Fibroblast of skin of left quadriceps (primary cell): Measurements from ENCODE around the gene TSPAN7.

Experiments used
- DNase-seq, 2 experiments: peaks; one replicate each; pipeline ENCODE4 v3.0.0-alpha.2; 2013; ENCODE audit warnings: low read depth in 2 of 2

The TSPAN7 gene

DNA sequence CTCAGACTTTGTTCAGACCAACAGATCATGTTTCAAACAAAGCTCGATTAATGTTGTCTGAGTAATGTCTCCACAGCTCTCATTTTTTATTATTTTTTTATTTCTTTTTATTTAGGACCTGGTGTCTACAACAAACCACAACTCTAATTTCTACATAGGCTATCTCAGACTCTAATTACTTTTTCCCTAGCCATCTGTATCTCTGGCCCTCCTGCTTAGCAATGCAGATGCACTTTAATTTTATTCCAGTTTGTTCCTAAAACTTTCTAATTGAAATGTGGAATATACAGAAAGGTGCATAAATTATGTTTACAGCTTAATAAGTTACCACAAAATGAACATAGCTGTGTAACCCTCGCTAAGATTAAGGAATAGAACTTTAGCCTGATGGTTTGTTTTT lies 120.8 kb downstream of the TSPAN7 start:
- no peak for DNase-seq

DNA sequence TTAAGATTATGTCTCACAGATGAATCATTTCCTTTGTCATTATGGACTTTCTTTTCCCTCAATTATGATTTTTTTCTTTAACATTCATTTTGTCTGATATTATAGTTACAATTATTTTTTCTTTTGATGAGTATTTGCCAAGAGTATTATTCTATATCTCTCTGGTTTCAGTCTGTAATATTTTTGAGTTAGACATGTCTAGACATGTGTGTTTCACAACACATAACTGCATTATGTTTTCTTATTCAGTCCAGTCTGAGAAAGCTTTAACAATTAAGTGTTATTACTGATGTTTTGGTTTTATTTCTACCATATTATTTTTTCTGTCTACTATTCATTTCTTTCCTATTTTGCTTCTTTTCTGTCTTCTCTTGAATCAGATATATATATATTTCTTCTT lies 131.6 kb downstream of the TSPAN7 start:
- no peak for DNase-seq

DNA sequence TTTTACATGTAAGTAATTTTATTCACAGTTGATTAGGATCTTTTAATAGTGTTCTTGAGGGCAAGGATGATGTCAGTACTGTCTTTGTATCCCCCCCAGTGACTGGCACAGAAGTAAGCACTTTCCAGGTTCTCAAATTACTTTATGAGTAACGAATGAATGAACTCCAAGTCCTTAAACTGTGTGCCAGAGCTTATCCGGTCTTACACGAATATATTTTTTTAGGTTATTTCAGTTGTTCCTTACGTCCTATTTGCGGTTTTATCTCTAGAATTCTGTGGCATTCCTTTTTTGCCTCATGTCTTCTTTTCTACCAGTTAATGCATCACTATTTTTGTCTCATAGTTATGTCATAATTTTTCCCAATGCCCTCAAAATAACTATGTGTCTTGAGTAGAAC lies 133.1 kb downstream of the TSPAN7 start:
- no peak for DNase-seq

DNA sequence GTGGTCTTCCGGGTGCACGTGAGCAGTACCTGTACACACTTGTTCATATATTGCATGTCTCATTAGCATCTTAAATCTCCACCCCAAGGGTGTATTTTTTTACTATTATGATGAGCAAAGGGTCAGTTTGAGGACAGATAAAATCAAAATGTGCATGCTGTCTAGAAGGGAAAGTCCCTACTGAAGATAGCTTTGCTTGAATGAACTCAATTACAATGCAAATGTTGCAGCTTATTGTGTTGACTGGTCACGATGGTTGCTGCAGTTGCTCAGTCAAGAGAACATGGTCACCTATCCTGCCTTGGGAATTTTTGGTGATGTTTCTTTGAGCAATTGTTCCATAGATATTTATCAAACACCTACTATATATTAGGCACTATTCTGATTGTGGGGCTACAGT lies 136.1 kb downstream of the TSPAN7 start:
- no peak for DNase-seq

DNA sequence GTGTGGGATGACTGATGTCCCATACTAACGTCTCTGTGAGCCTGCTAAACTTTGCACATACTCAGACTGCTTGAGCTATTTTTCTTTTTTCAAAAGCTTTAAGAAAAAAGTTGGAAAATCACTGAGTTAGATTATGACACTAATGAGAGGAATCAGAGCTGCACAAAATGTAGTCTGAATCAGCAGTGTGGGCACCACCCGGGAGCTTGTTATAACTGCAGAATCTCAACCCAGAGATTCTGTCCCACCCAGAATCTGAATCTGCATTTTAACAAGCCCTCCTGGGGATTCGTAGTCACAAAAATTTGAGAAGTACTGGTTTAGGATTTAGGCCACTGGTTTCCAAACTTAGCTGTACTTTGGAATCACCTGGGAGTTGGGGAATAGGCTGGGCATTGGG lies 137.8 kb downstream of the TSPAN7 start:
- no peak for DNase-seq

DNA sequence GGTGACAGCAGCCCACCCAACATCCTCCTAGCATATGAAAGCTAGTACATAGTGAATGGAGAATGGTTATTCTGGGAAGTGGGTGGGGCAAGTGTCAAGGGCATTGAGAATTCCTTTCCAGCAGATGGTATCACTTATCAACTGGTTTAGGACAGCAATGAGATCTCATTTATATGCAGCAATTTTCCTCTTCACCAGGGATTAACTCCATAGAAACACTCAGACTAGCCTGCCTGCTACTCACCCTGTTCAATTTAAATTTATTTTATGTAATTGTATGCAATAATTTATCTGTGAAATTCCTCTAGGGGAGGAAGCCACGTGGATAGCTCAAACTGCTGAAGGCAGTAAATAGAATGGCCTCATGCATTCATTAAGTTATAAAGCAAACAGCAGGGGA lies 138.4 kb downstream of the TSPAN7 start:
- DNase-seq = no peak

DNA sequence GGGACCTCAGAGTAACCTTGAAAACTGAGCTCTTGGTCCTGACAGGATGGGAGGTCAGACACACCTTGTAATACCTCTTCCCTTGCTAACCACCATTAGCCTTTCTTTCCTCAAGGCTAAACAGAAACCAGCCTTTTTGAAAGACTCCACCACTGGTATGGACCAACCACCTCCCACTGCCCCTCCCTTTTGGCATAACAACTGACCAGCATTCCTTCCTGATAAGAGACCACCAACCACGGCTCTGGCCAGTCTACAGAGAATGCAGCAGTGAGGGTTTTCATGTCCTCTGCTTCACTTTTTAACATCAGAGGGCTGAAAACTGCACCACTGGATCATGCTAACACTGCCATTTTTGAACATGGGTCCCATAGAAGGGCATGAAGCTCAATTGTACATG lies 139.7 kb downstream of the TSPAN7 start:
- no peak for DNase-seq

DNA sequence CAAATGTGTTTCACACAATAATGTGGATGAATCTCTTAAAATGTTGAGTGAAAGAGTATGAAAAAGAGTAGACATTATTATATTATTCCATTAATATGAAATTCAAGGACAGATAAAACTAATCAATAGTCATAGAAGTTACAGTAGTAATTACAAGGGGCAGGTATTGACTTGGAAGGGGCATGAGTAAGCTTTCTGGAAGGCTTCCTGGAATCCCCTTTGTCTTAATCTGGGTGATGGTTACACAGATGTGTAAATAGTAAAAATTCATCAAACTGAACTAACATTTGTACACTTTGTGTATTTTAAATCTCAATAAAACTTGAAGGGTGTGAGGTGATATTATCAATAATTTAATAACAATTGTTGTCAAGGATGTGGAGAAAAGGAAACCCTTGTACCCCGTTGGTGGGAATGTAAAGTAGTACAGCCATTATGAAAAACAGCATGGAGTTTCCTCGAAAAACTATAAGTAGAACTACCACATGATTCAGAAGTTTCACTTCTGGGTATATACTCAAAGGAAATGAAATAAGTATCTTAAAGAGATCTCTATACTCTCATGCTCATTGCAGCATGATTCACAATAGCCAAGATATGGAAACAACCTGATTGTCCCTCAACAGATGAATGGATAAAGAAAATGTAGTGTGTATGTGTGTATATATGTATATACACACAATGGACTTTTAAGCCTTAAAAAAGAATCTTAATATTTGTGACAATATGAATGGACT lies 143.0 kb downstream of the TSPAN7 start:
- DNase-seq = no peak

DNA sequence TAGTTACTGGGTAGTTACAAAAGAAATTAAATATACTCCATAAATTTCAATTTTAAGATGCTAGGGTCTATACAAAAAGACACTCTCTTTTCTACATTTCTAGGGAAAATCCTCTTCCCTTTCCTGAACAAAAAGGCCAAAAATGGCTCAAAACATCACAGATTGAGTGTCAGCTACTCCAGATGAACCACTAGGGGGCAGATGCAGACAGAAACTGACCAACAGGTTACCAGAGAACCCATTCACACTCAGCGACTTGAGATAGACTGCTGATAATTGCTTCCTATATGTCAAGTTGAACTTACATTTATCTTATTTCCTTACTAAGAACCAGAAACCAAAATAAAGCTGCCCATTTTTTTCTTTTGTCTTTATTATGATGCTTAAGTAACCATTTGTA lies 156.5 kb downstream of the TSPAN7 start:
- DNase-seq = no peak

DNA sequence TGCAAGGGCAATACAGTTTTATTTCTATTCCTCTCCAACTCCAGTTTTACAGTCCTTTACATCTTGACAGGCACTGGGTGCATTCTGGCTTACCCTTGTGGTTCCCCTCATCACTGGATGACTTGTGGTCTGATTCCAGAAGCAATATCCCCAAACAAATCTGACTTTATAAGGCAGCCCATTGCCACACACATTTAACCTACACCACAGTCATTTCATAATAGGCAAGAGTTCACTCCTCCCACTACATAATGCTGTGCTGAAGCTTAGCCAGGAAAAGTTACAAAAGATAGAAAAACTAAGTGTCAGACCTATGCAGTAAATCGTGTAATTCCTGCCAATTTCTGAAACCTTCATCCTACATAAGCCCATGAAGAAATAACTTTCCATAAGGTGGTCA lies 157.0 kb downstream of the TSPAN7 start:
- no peak for DNase-seq

DNA sequence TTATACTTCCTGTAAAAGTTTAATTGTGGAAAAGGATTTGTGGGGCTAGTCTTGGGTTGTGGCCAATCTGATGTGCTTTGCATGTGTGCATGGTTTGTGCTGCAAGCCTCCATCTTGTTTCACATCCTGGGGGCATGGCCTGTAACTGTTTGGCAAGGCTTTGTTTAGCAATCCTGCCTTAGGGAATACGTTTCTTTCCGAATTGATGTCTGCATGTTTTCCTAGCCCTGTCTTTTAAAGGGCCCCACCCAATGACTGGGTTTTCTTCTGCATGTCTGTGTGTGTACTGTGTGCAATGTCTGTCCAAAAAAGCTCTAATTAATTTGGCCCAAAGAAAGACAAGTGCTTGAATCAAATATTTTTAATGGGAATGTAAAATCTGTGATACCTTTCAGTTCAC lies 165.3 kb downstream of the TSPAN7 start:
- no peak for DNase-seq

DNA sequence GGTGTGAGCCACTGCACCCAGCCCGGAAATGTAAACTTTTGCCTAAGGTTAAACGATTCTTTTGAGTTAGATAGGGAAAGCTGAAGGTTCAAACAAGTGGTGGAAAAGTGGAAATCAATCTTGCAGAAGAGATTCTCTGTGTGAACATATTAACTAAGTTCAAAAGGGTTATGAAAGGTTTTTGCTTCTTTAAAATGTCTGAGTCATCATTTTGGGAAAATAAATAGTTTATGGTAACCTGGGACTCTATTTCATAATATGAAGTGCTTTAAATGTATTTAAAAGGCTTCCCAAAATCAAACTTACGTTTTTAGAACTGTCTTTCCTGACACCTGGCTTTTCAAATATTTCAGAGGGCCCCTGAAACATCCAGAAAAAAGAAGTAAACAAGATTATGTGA lies 166.3 kb downstream of the TSPAN7 start:
- DNase-seq = no peak

DNA sequence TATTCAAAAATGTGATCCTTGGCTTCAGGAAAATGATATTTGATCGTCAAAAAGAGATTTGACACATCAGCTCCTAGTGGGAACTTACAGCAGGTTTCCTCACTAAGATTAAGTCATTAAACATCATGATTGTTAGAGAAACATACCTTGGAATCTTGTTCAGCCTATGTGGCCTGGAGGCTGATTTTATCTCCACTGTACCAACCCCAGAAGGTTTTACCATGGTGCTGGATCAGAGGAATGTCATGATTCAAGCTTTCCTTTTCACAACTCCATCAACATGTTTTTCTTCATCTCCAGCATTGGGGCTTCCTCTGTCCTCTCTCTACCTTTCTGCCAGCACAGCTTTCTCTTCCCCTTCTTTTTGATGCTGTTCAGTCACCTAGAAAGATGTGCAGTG lies 171.5 kb downstream of the TSPAN7 start:
- no peak for DNase-seq
